Heart right ventricle (tissue), 16 donors: ENCODE measurements around the gene PWWP2B. TPM values are rescaled to one million over a fixed set of nuclear protein-coding genes. Genes with fewer than 3 reads are reported as not detected.
A peak's percentile ranks its signal among the peaks of the same experiment; 100 is the strongest.

Experiments used
- ATAC-seq, 8 donors: fragments of 200-7000 bp; cut with Tn5 transposase; one replicate each; pipeline ENCODE4 v1.9.1; 2020; ENCODE audit warnings: mild to moderate bottlenecking in 8 of 8, moderate library complexity in 8 of 8, moderate number of reproducible peaks in 1 of 8
- DNase-seq, 2 donors: peaks; one replicate each; pipeline ENCODE4 v3.0.0-alpha.2; 2020
- H3K27ac ChIP-seq, 10 donors: fragments of 200-600 bp; sonication (generic) in 2 of 10; one replicate each; pipeline versions ENCODE4 v1.5.0 to v1.8.0; 2020 to 2022; ENCODE audit warnings: mild to moderate bottlenecking in 3 of 10
- H3K27me3 ChIP-seq, 7 donors: fragments of 200-600 bp; one replicate each; pipeline ENCODE4 v1.8.0; 2021 to 2022; ENCODE audit warnings: mild to moderate bottlenecking in 2 of 7
- H3K36me3 ChIP-seq, 9 donors: fragments of 200-600 bp; sonication (generic) in 1 of 9; one replicate each; pipeline versions ENCODE4 v1.5.0 to v1.8.0; 2020 to 2022; ENCODE audit warnings: mild to moderate bottlenecking in 2 of 9
- H3K4me1 ChIP-seq, 9 donors: fragments of 200-600 bp; sonication (generic) in 1 of 9; one replicate each; pipeline versions ENCODE4 v1.5.0 to v1.8.0; 2020 to 2022; ENCODE audit warnings: mild to moderate bottlenecking in 4 of 9
- H3K4me3 ChIP-seq, 10 donors: fragments of 200-600 bp; sonication (generic) in 2 of 10; one replicate each; pipeline versions ENCODE4 v1.5.0 to v1.8.0; 2020 to 2022; ENCODE audit warnings: mild to moderate bottlenecking in 7 of 10, moderate library complexity in 2 of 10
- H3K9me3 ChIP-seq, 11 donors: fragments of 200-600 bp in 10 of 11; sonication (generic) in 2 of 11; one replicate each; pipeline versions ENCODE4 v1.5.0 to v1.8.0; 2013 to 2022; ENCODE audit warnings: mild to moderate bottlenecking in 2 of 11, control low read depth in 1 of 11, moderate library complexity in 1 of 11
- WGBS, 2 donors: extraction: QIAGEN DNeasy Blood & Tissue Kit; methylation state at CpG; one replicate each; pipeline ENCODE4 v1.1.7; 2013; ENCODE audit warnings: inconsistent platforms in 1 of 2; 5-methylcytosine and 5-hydroxymethylcytosine counted together
- intact Hi-C, 10 donors: fragments of 100-400 bp; cut with DNase I; formaldehyde crosslinking; loops; one replicate each; pipeline versions ENCODE4 v1.11.1 to v1.14.2; 2022
- polyA plus RNA-seq, 2 donors: library from polyadenylated mRNA; stranded (reverse); fragments of 200-250 nt; gene quantifications; one replicate each; pipeline ENCODE4 v1.2.3, GENCODE V29; 2013
- total RNA-seq, 10 donors: library from RNA; stranded (reverse); fragmentation: NEBNext Ultra II Directional in 3 of 10; extraction: Animal tissue kit (Norgen Biotek cat#: 25700) in 3 of 10; gene quantifications; one replicate each; pipeline versions ENCODE4 v1.2.1 to v1.2.4, GENCODE V29; 2021 to 2023
- TF ChIP-seq, protein P1 (sequence below), 9 donors: fragments of 200-600 bp; sonication (generic) in 2 of 9; IDR thresholded peaks; one replicate each; pipeline versions ENCODE4 v1.5.0 to v1.8.0; 2021 to 2022; ENCODE audit warnings: antibody characterized with exemption in 9 of 9, mild to moderate bottlenecking in 5 of 9, moderate library complexity in 1 of 9
- donor health status: Arrhythmogenic right ventricular cardiomyopathy.
- donor health status: ischemic (EF 13 %, LVEDD 7.1; RV severe dilation, severe dysfunction).
- donor health status: healthy with polysubstance abuse.
- donor health status: DM: no; HTN: yes; CAD: no.
- donor health status: DM: no; HTN: no; CAD: no.
- donor health status: ischemic (EF 25% LVEDD 6.9; RV normal size, moderate dysfunction).
- donor health status: ischemic (EF 25% LVEDD 5.7; RV mildly dilated, moderate dysfunction).
- donor health status: healthy.
- donor health status: DM: yes; HTN: yes; CAD: no.
- donor health status: Ischemic cardiomyopathy.
- donor health status: ischemic (EF 35%, LVEDD 5.7; RV mildly dilated, moderate dysfunction).
- donor health status: nonischemic (EF 11% LVEDD 7.7; RV severe dilation, severe dysfunction).
- donor health status: DM: yes; HTN: yes; CAD: no.
- donor health status: PGD.
- donor health status: ischemic (EF 29% LVEDD 5.4; RV normal size, mild dysfunction).
- donor health status: nonischemic (EF 23%, LVEDD 6.1; RV moderate dilation, normal function).

The PWWP2B gene
- total and polyA plus RNA-seq, 12 donors: 11.1 to 21.3 (median 15.0) TPM

DNA sequence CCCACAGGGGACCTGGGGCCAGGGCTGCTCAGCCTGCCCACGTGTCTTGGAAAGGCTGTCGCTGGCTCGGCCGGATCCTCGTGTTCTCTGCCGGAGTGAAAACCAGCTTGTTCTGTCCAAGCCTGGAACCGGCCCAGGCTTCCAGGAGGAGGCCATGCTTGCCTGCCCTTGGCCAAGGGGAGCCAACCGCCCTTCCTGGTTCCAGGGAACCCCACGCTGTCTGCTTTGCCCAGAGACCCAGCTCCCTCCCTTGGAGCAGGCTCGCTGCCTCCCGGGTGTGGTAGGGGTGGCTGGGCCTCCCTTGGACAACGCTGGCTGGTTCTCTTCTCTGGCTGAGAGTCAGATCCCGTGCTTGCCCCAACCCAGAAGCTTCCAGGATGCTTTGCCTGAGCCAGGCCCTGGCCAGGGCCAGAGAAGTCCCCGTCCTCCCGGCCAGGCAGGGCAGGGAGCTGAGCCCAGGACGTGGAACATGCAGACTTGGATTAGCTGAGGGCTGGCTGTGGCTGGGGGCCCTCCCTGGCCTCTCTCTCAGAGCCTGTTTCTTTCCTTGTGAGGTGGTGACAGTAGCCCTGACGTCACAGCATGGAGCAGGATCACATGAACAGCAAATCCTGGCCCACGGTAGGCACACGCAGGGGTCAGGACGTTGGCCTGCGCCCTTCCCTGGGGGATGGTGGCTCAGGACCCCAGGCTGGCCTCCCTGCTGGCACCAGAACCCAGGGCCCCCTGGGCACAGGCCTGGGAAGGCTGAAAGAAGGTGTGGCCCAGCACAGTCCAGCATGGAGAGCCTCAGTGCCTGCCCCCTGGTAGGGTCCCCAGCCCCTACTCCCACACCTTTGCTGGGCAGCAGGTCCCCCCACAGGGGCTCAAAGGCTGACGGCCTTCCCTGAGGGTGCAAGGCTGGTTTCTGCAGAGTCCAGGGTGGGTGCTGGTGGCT, 67.5 kb downstream of the PWWP2B start:
- 32 to 51% methylated on average over 22 of the region's 22 CpGs for WGBS, 2 donors
- peak; percentile 82 to 89 for DNase-seq
- TF ChIP-seq, protein P1, sequence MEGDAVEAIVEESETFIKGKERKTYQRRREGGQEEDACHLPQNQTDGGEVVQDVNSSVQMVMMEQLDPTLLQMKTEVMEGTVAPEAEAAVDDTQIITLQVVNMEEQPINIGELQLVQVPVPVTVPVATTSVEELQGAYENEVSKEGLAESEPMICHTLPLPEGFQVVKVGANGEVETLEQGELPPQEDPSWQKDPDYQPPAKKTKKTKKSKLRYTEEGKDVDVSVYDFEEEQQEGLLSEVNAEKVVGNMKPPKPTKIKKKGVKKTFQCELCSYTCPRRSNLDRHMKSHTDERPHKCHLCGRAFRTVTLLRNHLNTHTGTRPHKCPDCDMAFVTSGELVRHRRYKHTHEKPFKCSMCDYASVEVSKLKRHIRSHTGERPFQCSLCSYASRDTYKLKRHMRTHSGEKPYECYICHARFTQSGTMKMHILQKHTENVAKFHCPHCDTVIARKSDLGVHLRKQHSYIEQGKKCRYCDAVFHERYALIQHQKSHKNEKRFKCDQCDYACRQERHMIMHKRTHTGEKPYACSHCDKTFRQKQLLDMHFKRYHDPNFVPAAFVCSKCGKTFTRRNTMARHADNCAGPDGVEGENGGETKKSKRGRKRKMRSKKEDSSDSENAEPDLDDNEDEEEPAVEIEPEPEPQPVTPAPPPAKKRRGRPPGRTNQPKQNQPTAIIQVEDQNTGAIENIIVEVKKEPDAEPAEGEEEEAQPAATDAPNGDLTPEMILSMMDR (IDR thresholded peaks at IDR 0.05): no peak
- Histone ChIP-seq H3K36me3 (no peaks in the 10 kb centered on the region), H3K9me3 (no peaks in the 10 kb centered on the region), H3K4me1 (peaks cover 25 to 81% (median 68%) of the 10 kb centered on the region in 9 donors), H3K27me3 (no peaks in the 10 kb centered on the region), H3K4me3 (peak overlapping the region in 1 of 10 donors; percentile 15), H3K27ac (peak overlapping the region; percentile 84 to 99 (median 94))
- peak; percentile 77 to 87 (median 84) for ATAC-seq
- intact Hi-C loops: loop anchor here in 9 of 10 donors (1.0 to 10.0 kb wide), 11 partner anchors 43 to 168 kb away; partner anchors contain the start of gene INPP5A (in 6 of the 9)

DNA sequence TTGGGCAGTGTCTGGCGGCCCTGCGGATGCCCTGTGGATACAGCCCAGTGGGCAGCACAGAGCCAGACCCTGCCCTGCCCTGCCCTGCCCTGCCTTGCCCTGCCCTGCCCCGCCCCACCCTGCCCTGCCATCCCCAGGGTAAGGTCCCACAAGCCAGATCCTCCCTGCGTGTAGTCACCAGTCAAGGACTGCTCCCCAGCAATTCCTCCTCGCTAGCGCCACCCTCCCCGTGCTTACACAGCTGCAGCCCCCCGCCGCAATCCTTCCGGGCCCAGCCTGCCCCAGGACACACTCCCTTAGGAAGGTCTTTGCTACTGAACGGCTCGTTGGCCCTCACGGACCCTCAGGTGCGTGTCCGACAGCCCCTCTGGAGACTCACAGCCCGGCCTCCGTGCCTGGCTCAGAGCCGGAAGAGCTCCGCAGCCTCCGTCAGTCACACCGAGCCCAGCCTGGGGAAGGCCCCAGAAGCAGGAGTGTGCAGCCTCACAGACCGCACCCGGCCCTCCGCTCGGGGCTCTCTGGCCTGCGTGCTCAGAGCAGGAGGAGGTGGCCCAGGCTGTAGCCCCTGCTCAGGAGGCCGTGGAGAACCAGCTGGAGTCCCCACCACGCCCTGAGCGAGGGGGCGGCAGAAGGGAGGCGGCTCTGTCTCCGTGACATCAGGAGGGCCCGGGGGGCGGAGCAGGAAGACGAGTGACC, 68.3 kb downstream of the PWWP2B start:
- intact Hi-C loops: loop anchor here in 7 of 10 donors (2.0 to 10.0 kb wide), 6 partner anchors 42 to 167 kb away; partner anchors contain the start of gene INPP5A (in 4 of the 7)
- Histone ChIP-seq H3K27ac (peak overlapping the region; percentile 84 to 99 (median 94)), H3K36me3 (no peaks in the 10 kb centered on the region), H3K4me3 (no peak overlapping the region), H3K9me3 (no peaks in the 10 kb centered on the region), H3K4me1 (peaks cover 28 to 83% (median 71%) of the 10 kb centered on the region in 9 donors), H3K27me3 (no peaks in the 10 kb centered on the region)
- DNase-seq (peak in 1 of 2 donors; percentile 24), ATAC-seq (peak in 4 of 8 donors; percentile 0 to 1 (median 0))
- 91 to 92% methylated on average over 35 of the region's 35 CpGs for WGBS, 2 donors
- TF ChIP-seq, protein P1 (IDR thresholded peaks at IDR 0.05): no peak

DNA sequence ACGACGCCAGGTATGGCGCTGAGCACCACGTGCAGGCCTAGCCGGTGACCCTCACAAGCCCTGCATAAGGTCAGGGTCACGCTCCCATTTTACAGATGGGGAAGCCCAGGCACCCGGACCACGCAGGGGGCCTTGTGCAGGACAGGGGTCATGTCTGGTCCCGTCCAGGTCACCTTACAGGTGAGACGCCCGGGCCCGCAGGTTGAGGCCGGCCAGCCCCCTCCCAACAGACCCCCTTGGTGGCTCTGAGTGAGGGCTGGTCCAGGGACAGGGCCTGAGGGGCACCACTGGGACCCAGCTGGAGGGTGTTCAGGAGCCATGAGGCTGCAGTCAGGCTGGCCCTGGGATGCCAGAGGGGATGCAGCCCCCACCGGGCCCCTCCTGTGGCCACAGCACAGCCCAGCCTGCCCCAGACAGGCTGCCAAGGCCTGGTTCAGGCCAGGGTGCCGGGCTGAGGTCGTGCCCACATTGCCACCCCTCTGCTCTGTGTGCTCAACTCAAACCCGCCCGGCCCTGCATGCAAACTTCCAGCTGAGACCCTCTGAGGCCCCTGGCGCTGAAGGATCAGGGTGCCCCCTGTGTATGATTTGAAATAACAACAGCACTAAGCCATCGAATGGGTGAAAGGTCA, 69.0 kb downstream of the PWWP2B start:
- no peak for ATAC-seq
- DNase-seq: no peak
- TF ChIP-seq, protein P1 (IDR thresholded peaks at IDR 0.05): no peak
- no peak overlapping the region for H3K4me3 ChIP-seq
- H3K4me1 ChIP-seq: peaks cover 28 to 82% (median 68%) of the 10 kb centered on the region in 9 donors
- intact Hi-C loops: loop anchor here in 7 of 10 donors (2.0 to 10.0 kb wide), 6 partner anchors 41 to 167 kb away; partner anchors contain the start of gene INPP5A (in 4 of the 7)
- no peaks in the 10 kb centered on the region for H3K27me3 ChIP-seq
- H3K36me3 ChIP-seq: no peaks in the 10 kb centered on the region
- peaks cover 0 to under 1% (median 0%) of the 10 kb centered on the region in 11 donors for H3K9me3 ChIP-seq
- 86 to 92% methylated on average over 19 to 20 of the region's 20 CpGs for WGBS, 2 donors
- H3K27ac ChIP-seq: peak overlapping the region; percentile 14 to 99 (median 94)
